Erythroblast (primary cell): ENCODE results near the gene CYP24A1.

ENCODE experiments used
- GATA1 ChIP-seq: IDR thresholded peaks from 2 replicates; pipeline ENCODE4 v1.6.1; 2011; ENCODE audit warnings: low read depth, mild to moderate bottlenecking, control low read depth, low read length, moderate library complexity
- POLR2A ChIP-seq: IDR thresholded peaks from 2 replicates; pipeline ENCODE4 v1.6.1; 2011; ENCODE audit warnings: mild to moderate bottlenecking, low read length

- TF ChIP-seq POLR2A = no peak
- no peak for TF ChIP-seq GATA1
Observed at GRCh38 chr20:54197621-54198604, 24.1 kb upstream of the CYP24A1 start.
